H1 (cell line): Measurements from ENCODE around the gene BACE1. TPM values are rescaled to one million over a fixed set of nuclear protein-coding genes. Genes with fewer than 3 reads are reported as not detected.

Experiments
- CTCF ChIA-PET: fragments of 300-600 bp; sonication (Branson Sonifier 250); formaldehyde crosslinking; loops from one replicate; lab custom pipeline; 2021; ENCODE audit not compliant: partially characterized antibody; lab: Charles Lee
- POLR2A ChIA-PET: fragments of 300-600 bp; sonication (Branson Sonifier 250); formaldehyde crosslinking; loops from one replicate; lab custom pipeline; 2021; ENCODE audit warnings: inconsistent platforms; ENCODE audit not compliant: partially characterized antibody; lab: Charles Lee
- DNase-seq, 2 experiments: peaks; one replicate each; pipeline versions ENCODE4 v3.0.0 to v3.0.0-alpha.2; 2010 to 2022; ENCODE audit warnings: low spot score in 2 of 2, low read depth in 1 of 2, mixed read lengths in 1 of 2
- FAIRE-seq: peaks from 2 replicates; lab custom pipeline; 2011; peaks lifted over from hg19 to GRCh38; lab: Jason Lieb, UNC
- H2AFZ ChIP-seq: 2 replicates; pipeline ENCODE4 v1.8.1; 2012; ENCODE audit warnings: low read length, inconsistent platforms
- H2AK5ac ChIP-seq: 2 replicates; pipeline ENCODE4 v1.6.1; 2013; ENCODE audit warnings: low read depth, low read length
- H2BK120ac ChIP-seq: replicated peaks from 2 replicates; pipeline ENCODE3; 2013; ENCODE audit warnings: low read depth, low read length, inconsistent platforms
- H2BK12ac ChIP-seq: 2 replicates; pipeline ENCODE4 v1.6.1; 2013; ENCODE audit warnings: low read depth, low read length
- H2BK15ac ChIP-seq: 2 replicates; pipeline ENCODE4 v1.6.1; 2013; ENCODE audit warnings: low read length
- H2BK20ac ChIP-seq: 2 replicates; pipeline ENCODE4 v1.6.1; 2013; ENCODE audit warnings: low read length
- H2BK5ac ChIP-seq: 2 replicates; pipeline ENCODE4 v1.6.1; 2013; ENCODE audit warnings: low read depth, low read length
- H3K14ac ChIP-seq: 2 replicates; pipeline ENCODE4 v1.6.1; 2013; ENCODE audit warnings: inconsistent platforms; ENCODE audit not compliant: insufficient read length
- H3K18ac ChIP-seq: 2 replicates; pipeline ENCODE4 v1.6.1; 2013; ENCODE audit warnings: low read length; ENCODE audit errors: extremely low read depth
- H3K23ac ChIP-seq: 2 replicates; pipeline ENCODE4 v1.6.1; 2013; ENCODE audit warnings: inconsistent platforms; ENCODE audit not compliant: insufficient read length
- H3K23me2 ChIP-seq: 2 replicates; pipeline ENCODE4 v1.6.1; 2013; ENCODE audit warnings: low read depth, low read length
- H3K27ac ChIP-seq: 2 replicates; pipeline ENCODE4 v1.6.1; 2011; ENCODE audit warnings: low read depth, low read length, inconsistent platforms
- H3K27me3 ChIP-seq, 4 experiments: replicated peaks in 1 of 4; 1 replicate in 1 of 4; 2 replicates in 3 of 4; pipeline versions ENCODE4 v1.6.1 to v1.8.1; 2011 to 2013; ENCODE audit warnings: low read length in 3 of 4, mild to moderate bottlenecking in 3 of 4, inconsistent platforms in 2 of 4, mixed read lengths in 2 of 4, moderate library complexity in 1 of 4; ENCODE audit not compliant: control insufficient read depth in 3 of 4, insufficient read depth in 3 of 4; ENCODE audit errors: extremely low read depth in 1 of 4
- H3K36me3 ChIP-seq, 4 experiments: 2 replicates each; pipeline versions ENCODE4 v1.6.1 to v1.8.1; 2011 to 2013; ENCODE audit warnings: mild to moderate bottlenecking in 4 of 4, low read length in 3 of 4, moderate library complexity in 2 of 4, control low read depth in 1 of 4, inconsistent platforms in 1 of 4; ENCODE audit not compliant: insufficient read depth in 4 of 4, control insufficient read depth in 2 of 4
- H3K4ac ChIP-seq: replicated peaks from 2 replicates; pipeline ENCODE3; 2013; ENCODE audit warnings: low read length, low read depth, mixed read lengths, inconsistent platforms; ENCODE audit not compliant: insufficient read length
- H3K4me1 ChIP-seq, 4 experiments: replicated peaks in 1 of 4; 1 replicate in 1 of 4; 2 replicates in 3 of 4; pipeline versions ENCODE4 v1.6.1 to v1.8.1; 2011 to 2013; ENCODE audit warnings: low read length in 3 of 4, inconsistent platforms in 2 of 4, mixed read lengths in 1 of 4; ENCODE audit not compliant: insufficient read depth in 4 of 4, control insufficient read depth in 3 of 4
- H3K4me2 ChIP-seq, 2 experiments: 2 replicates each; pipeline versions ENCODE4 v1.6.1 to v1.8.1; 2011 to 2013; ENCODE audit warnings: low read depth in 2 of 2, low read length in 2 of 2, control low read depth in 1 of 2, inconsistent platforms in 1 of 2, mild to moderate bottlenecking in 1 of 2; ENCODE audit not compliant: insufficient read depth in 1 of 2
- H3K4me3 ChIP-seq, 4 experiments: fragments of 200-600, 300-600 bp in 1 of 4; sonication (generic), shearing (Covaris generic), sonication (Bioruptor Twin) in 1 of 4; 2 replicates each; pipeline versions ENCODE4 v1.5.1 to v1.8.1; 2011 to 2016; ENCODE audit warnings: low read length in 4 of 4, low read depth in 3 of 4, control low read depth in 2 of 4, inconsistent platforms in 2 of 4, mild to moderate bottlenecking in 2 of 4, mixed read lengths in 1 of 4, moderate library complexity in 1 of 4; ENCODE audit not compliant: insufficient read depth in 2 of 4; ENCODE audit errors: extremely low read depth in 1 of 4
- H3K56ac ChIP-seq: replicated peaks from 2 replicates; pipeline ENCODE3; 2013; ENCODE audit warnings: low read depth, mild to moderate bottlenecking, mixed read lengths, low read length, inconsistent platforms; ENCODE audit not compliant: insufficient read length
- H3K79me1 ChIP-seq: 2 replicates; pipeline ENCODE4 v1.6.1; 2013; ENCODE audit warnings: low read depth, low read length, control low read depth
- H3K79me2 ChIP-seq, 2 experiments: 2 replicates each; pipeline versions ENCODE4 v1.6.1 to v1.8.1; 2012 to 2013; ENCODE audit warnings: low read length in 2 of 2, mild to moderate bottlenecking in 2 of 2, inconsistent platforms in 1 of 2; ENCODE audit not compliant: insufficient read depth in 2 of 2, control insufficient read depth in 1 of 2
- H3K9ac ChIP-seq, 4 experiments: replicated peaks in 1 of 4; 1 replicate in 1 of 4; 2 replicates in 3 of 4; pipeline versions ENCODE4 v1.6.1 to v1.8.1; 2011 to 2013; ENCODE audit warnings: low read depth in 3 of 4, low read length in 3 of 4, control low read depth in 2 of 4, mild to moderate bottlenecking in 2 of 4, moderate library complexity in 2 of 4, inconsistent platforms in 1 of 4; ENCODE audit errors: extremely low read depth in 1 of 4
- H3K9me3 ChIP-seq, 2 experiments: 2 replicates each; pipeline versions ENCODE4 v1.6.1 to v1.8.1; 2012 to 2013; ENCODE audit warnings: mild to moderate bottlenecking in 2 of 2, moderate library complexity in 2 of 2, control low read depth in 1 of 2, inconsistent platforms in 1 of 2, low read depth in 1 of 2, low read length in 1 of 2, mixed read lengths in 1 of 2; ENCODE audit not compliant: insufficient read depth in 2 of 2
- H4K20me1 ChIP-seq, 2 experiments: replicated peaks in 1 of 2; 2 replicates each; pipeline versions ENCODE3 to v1.8.1; 2011 to 2013; ENCODE audit warnings: inconsistent platforms in 2 of 2, low read length in 2 of 2, mild to moderate bottlenecking in 1 of 2; ENCODE audit not compliant: insufficient read depth in 2 of 2, control insufficient read depth in 1 of 2
- H4K5ac ChIP-seq: 2 replicates; pipeline ENCODE4 v1.6.1; 2013; ENCODE audit warnings: low read length, low read depth, mixed read lengths, inconsistent platforms; ENCODE audit not compliant: insufficient read length
- H4K8ac ChIP-seq: 2 replicates; pipeline ENCODE4 v1.8.0; 2013; ENCODE audit warnings: mild to moderate bottlenecking, moderate library complexity, low read length, inconsistent platforms; ENCODE audit not compliant: insufficient read depth; ENCODE audit errors: extremely low read depth
- H4K91ac ChIP-seq: replicated peaks from 2 replicates; pipeline ENCODE3; 2013; ENCODE audit warnings: low read length, mixed read lengths, inconsistent platforms; ENCODE audit not compliant: insufficient read length
- SP4 ChIP-seq: IDR thresholded peaks from 2 replicates; pipeline ENCODE4 v1.6.1; 2012; ENCODE audit warnings: low read length, inconsistent platforms
- WGBS, 2 experiments: shearing (Covaris generic) in 1 of 2; methylation state at CpG; one replicate each; pipeline versions ENCODE4 v1.1.6 to v1.1.7; 2013 to 2015; ENCODE audit warnings: low lambda C conversion rate in 2 of 2, mixed read lengths in 2 of 2, inconsistent platforms in 1 of 2, low coverage in 1 of 2, missing lambda C conversion rate in 1 of 2; ENCODE audit not compliant: insufficient replicate concordance in 2 of 2, insufficient coverage in 1 of 2, insufficient read length in 1 of 2; ENCODE audit errors: extremely low coverage in 1 of 2, missing lambda C conversion rate in 1 of 2; 5-methylcytosine and 5-hydroxymethylcytosine counted together
- polyA plus RNA-seq, 7 experiments: library from polyadenylated mRNA; depleted of rRNA in 3 of 7; stranded (reverse) in 5 of 7; unstranded in 2 of 7; fragments of >200 nt in 5 of 7; fragments of 200-250 nt in 2 of 7; gene quantifications; 1 replicate in 5 of 7; 2 replicates in 1 of 7; 4 replicates in 1 of 7; pipeline versions ENCODE4 v1.2.1 to v1.2.3, GENCODE V29; 2011 to 2013; ENCODE audit warnings: missing spikeins in 2 of 7, mixed read lengths in 2 of 7
- total RNA-seq: library from RNA; stranded (reverse); fragmentation: NEBNext Ultra II Directional; extraction: Animal tissue kit (Norgen Biotek cat#: 25700); gene quantifications from 2 replicates; pipeline ENCODE4 v1.2.1, GENCODE V29; 2021

The BACE1 gene
- total and polyA plus RNA-seq, 2 of the 8 experiments (the other 6 are each of a cell fraction or from before 2014, with no cell fraction given), result 7.7 to 7.9 TPM

DNA sequence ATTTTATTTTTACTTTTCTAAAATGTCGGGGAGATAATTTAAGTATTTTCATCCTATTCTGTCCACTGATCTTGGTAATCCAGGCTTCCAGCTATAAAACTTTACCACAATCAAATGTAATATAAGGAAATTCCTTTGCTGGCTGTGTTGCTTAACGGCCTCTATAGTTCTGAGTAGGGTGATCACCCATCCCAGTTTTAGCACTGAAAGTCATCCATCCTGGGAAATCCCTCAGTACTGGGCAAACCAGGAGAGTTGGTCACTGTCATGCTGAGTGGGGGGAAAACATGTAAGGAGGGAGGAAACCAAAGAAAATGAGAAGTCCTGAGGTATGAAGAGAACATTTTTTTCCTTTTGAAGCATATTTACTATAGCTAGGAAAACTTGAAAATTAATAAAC, 37.7 kb downstream of the BACE1 start:
- Histone ChIP-seq H3K4me1 (no peaks in the 10 kb centered on the region), H2BK120ac (no peak overlapping the region), H4K20me1 (no peaks in the 10 kb centered on the region), H3K14ac (no peak overlapping the region), H3K56ac (no peak overlapping the region), H2BK15ac (no peak overlapping the region), H3K23ac (no peak overlapping the region), H3K23me2 (no peaks in the 10 kb centered on the region), H2BK12ac (no peak overlapping the region), H2BK20ac (no peak overlapping the region), H3K9ac (peak overlapping the region in 1 of 4 experiments; percentile 22; a peak in 1 of 7 replicates), H3K18ac (no peak overlapping the region), H3K4ac (no peak overlapping the region), H4K8ac (no peak overlapping the region), H3K27me3 (no peaks in the 10 kb centered on the region), H2AFZ (no peak overlapping the region), H3K4me2 (no peak overlapping the region), H3K36me3 (peaks cover 14 to 28% (median 15%) of the 10 kb centered on the region in 4 experiments), H2AK5ac (no peak overlapping the region), H4K91ac (no peak overlapping the region), H2BK5ac (no peak overlapping the region), H3K27ac (no peak overlapping the region), H4K5ac (no peak overlapping the region), H3K4me3 (no peak overlapping the region), H3K79me1 (no peaks in the 10 kb centered on the region), H3K9me3 (no peaks in the 10 kb centered on the region), H3K79me2 (no peaks in the 10 kb centered on the region)
- no peak for DNase-seq
- TF ChIP-seq SP4, result no peak
- POLR2A ChIA-PET, result no interaction called here
- WGBS, 2 experiments, result 87% methylated on average over 2 of the region's 2 CpGs; no CpG with 5 or more reads in 1 of the 2 experiments
- no peak for FAIRE-seq
- CTCF ChIA-PET, result no interaction called here
